KMS-11 (cell line): ENCODE results near the gene NUP50.

ENCODE experiments used
- H2AFZ ChIP-seq: fragments of 200-600 bp; sonication (generic); 2 replicates; pipeline ENCODE4 v1.6.1; 2016; ENCODE audit warnings: antibody characterized with exemption, mixed run types, low read depth
- H3K27ac ChIP-seq: fragments of 200-600 bp; sonication (generic); 2 replicates; pipeline ENCODE4 v1.6.1; 2016; ENCODE audit warnings: mild to moderate bottlenecking, mixed run types
- H3K27me3 ChIP-seq: fragments of 200-600 bp; sonication (generic); 2 replicates; pipeline ENCODE4 v1.6.1; 2017; ENCODE audit warnings: mild to moderate bottlenecking, low read depth, mixed run types, moderate library complexity; ENCODE audit not compliant: insufficient read depth
- H3K36me3 ChIP-seq: fragments of 200-600 bp; sonication (generic); 2 replicates; pipeline ENCODE4 v1.6.1; 2017; ENCODE audit warnings: mild to moderate bottlenecking, mixed run types; ENCODE audit not compliant: insufficient read depth
- H3K4me1 ChIP-seq: fragments of 200-600 bp; sonication (generic); 2 replicates; pipeline ENCODE4 v1.6.1; 2016; ENCODE audit warnings: mild to moderate bottlenecking, low read depth, mixed run types; ENCODE audit not compliant: poor library complexity, severe bottlenecking
- H3K4me2 ChIP-seq: fragments of 200-600 bp; sonication (generic); 2 replicates; pipeline ENCODE4 v1.7.0; 2016; ENCODE audit warnings: mild to moderate bottlenecking, mixed run types
- H3K4me3 ChIP-seq: fragments of 200-600 bp; sonication (generic); IDR thresholded peaks from 2 replicates; pipeline ENCODE4 v1.6.1; 2017; ENCODE audit warnings: low read depth, low read length, mixed read lengths; ENCODE audit not compliant: insufficient read depth
- H3K79me2 ChIP-seq: fragments of 200-600 bp; sonication (generic); 2 replicates; pipeline ENCODE4 v1.6.1; 2016; ENCODE audit warnings: low read depth, mixed run types; ENCODE audit not compliant: insufficient read depth
- H3K9ac ChIP-seq: fragments of 200-600 bp; sonication (generic); 2 replicates; pipeline ENCODE4 v1.6.1; 2016; ENCODE audit warnings: mild to moderate bottlenecking, mixed run types
- H4K20me1 ChIP-seq: fragments of 200-600 bp; sonication (generic); 2 replicates; pipeline ENCODE4 v1.6.1; 2016; ENCODE audit warnings: mild to moderate bottlenecking, mixed run types; ENCODE audit not compliant: insufficient read depth
- TF ChIP-seq, protein P1 (sequence below): fragments of 200-600 bp; sonication (generic); conservative IDR thresholded peaks from 2 replicates; pipeline ENCODE4 v1.6.1; 2017; ENCODE audit warnings: low read depth, mild to moderate bottlenecking, antibody characterized with exemption, low read length, moderate library complexity, mixed read lengths

Gene NUP50

DNA sequence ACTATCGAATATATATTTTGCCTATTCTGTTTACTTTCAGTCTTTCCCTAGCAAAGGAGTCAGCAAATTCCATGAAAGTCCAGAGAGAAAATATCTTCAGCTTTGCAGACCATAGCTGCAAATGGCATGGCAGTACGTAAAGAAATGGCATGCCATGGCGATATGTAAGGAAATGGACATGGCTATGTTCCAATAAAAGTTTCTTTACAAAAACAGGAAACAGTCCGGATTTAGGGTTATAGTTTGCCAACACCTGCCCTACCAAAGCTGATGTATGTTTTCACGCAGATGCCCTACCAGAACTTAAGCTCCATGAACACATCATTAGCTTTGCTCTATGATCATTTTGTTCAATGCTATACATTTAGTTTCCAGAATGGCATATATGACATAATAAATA is 57.5 kb downstream of the NUP50 start:
- Histone ChIP-seq H3K4me3 (no peak overlapping the region), H2AFZ (no peak overlapping the region), H3K79me2 (no peaks in the 10 kb centered on the region), H3K27me3 (no peaks in the 10 kb centered on the region), H3K9ac (no peak overlapping the region), H3K36me3 (no peaks in the 10 kb centered on the region), H3K4me2 (no peak overlapping the region), H3K4me1 (no peaks in the 10 kb centered on the region), H3K27ac (no peak overlapping the region), H4K20me1 (no peaks in the 10 kb centered on the region)
- TF ChIP-seq, protein P1, sequence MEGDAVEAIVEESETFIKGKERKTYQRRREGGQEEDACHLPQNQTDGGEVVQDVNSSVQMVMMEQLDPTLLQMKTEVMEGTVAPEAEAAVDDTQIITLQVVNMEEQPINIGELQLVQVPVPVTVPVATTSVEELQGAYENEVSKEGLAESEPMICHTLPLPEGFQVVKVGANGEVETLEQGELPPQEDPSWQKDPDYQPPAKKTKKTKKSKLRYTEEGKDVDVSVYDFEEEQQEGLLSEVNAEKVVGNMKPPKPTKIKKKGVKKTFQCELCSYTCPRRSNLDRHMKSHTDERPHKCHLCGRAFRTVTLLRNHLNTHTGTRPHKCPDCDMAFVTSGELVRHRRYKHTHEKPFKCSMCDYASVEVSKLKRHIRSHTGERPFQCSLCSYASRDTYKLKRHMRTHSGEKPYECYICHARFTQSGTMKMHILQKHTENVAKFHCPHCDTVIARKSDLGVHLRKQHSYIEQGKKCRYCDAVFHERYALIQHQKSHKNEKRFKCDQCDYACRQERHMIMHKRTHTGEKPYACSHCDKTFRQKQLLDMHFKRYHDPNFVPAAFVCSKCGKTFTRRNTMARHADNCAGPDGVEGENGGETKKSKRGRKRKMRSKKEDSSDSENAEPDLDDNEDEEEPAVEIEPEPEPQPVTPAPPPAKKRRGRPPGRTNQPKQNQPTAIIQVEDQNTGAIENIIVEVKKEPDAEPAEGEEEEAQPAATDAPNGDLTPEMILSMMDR: no peak

DNA sequence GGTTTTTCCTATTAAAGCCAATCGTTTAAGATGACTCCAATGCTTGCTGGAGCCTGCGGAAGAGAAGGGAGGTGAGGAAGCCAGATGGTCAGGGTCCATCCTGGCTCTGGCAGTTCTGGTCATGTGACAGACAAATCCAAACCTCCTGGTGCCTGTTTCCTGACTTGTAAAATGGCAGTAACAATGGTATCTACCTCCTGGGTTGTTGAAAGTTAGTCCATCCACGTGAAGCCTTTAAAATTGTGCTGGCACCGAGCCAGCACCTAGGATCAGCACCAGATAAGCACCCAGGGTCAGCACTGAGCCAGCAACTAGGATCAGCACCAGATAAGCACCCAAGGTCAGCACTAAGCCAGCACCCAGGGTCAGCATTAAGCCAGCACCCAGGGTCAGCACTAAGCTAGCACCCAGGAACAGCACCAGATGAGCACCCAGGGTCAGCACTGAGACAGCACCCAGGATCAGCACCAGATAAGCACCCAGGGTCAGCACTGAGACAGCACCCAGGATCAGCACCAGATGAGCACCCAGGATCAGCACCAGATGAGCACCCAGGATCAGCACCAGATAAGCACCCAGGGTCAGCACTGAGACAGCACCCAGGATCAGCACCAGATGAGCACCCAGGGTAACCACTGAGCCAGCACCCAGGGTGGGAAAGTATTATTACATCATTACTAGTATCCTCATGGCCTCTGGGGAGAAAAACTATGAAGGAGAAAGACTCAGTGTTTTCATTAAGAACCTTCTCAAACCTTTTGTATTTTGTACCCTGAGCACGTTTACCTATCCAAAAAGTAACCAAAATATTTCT is 59.8 kb downstream of the NUP50 start:
- H3K79me2 ChIP-seq: no peaks in the 10 kb centered on the region
- H3K4me1 ChIP-seq: no peaks in the 10 kb centered on the region
- no peaks in the 10 kb centered on the region for H3K27me3 ChIP-seq
- H3K4me3 ChIP-seq: no peak overlapping the region
- H4K20me1 ChIP-seq: no peaks in the 10 kb centered on the region
- no peak overlapping the region for H3K4me2 ChIP-seq
- no peak overlapping the region for H3K9ac ChIP-seq
- H3K27ac ChIP-seq: no peak overlapping the region
- H2AFZ ChIP-seq: no peak overlapping the region
- TF ChIP-seq, protein P1: no peak
- no peaks in the 10 kb centered on the region for H3K36me3 ChIP-seq

DNA sequence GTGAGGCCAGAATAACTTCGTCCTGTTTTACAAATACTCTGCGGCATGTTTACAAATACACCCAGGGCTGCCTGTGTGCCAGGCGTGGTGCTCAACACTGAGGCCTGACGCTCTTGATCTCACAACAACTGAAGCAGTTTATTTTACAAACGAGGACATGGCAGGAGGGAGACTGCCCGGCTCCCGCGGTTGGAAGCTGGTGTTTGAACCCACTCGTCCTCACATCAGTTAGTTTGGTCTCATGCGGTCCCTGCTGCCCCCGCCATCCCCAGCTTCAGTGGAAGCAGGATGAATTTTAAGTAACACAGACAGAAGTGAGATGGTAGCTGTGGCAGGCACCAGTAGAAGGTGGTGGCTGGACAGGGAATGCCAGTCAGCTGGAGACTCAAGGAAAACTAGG is 60.6 kb downstream of the NUP50 start:
- Histone ChIP-seq H3K27me3 (no peaks in the 10 kb centered on the region), H2AFZ (no peak overlapping the region), H3K4me3 (no peak overlapping the region), H3K9ac (no peak overlapping the region), H3K79me2 (no peaks in the 10 kb centered on the region), H3K27ac (no peak overlapping the region), H4K20me1 (no peaks in the 10 kb centered on the region), H3K36me3 (no peaks in the 10 kb centered on the region), H3K4me2 (no peak overlapping the region), H3K4me1 (no peaks in the 10 kb centered on the region)
- TF ChIP-seq, protein P1: no peak

DNA sequence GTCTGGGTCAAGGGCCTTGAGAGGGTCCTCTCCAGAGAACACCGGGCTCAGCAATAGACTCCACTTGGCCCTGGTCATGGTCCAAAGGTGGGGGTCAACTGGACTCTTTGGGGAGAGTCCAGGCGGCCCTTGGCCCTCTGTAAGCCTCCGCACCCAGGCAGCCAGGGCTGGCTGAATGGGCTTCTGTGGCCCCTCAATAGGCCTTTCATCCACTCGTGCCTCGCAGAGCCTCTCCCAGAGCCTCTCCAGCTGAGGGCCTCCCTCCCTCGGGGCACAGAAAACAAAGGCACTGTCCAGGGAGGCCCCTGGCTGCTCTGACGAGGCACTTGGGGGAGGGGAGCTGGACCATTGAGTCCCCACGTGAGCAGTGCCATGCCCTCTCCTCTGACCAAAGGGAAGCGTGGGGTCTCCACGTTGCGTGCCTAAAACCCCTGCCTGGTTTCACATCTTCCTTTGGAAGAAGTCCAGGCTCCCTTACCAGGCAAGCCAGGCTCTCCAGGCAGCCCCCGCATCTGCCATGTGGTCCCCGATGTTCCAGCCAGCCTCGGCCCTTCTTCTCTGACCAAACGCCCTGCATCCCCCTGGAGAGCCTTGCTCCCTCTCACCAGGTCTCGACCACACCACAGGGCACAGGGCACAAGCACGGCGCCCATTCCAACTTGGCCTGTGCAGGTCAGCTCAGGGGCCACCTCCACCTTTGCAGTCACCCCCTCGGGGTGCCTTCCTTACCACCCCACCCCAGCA is 61.4 kb downstream of the NUP50 start:
- H3K79me2 ChIP-seq: no peaks in the 10 kb centered on the region

More for the DNA sequence above, 61.4 kb downstream of the NUP50 start:
- no peaks in the 10 kb centered on the region for H3K36me3 ChIP-seq
- no peak overlapping the region for H3K9ac ChIP-seq
- no peaks in the 10 kb centered on the region for H3K27me3 ChIP-seq
- no peaks in the 10 kb centered on the region for H3K4me1 ChIP-seq
- no peak overlapping the region for H3K4me3 ChIP-seq
- H2AFZ ChIP-seq: no peak overlapping the region
- H4K20me1 ChIP-seq: no peaks in the 10 kb centered on the region
- H3K27ac ChIP-seq: no peak overlapping the region
- TF ChIP-seq, protein P1: no peak
- H3K4me2 ChIP-seq: no peak overlapping the region
